HT-29 (cell line): ENCODE results near the gene GATAD1. TPM values are rescaled to one million over a fixed set of nuclear protein-coding genes. Genes with fewer than 3 reads are reported as not detected.
"Not testable (repeated sequence)": the region's sequence is repeated elsewhere in the genome, so short reads cannot be mapped to it uniquely, and the experiment has no call there.

Experiments used
- DNase-seq: peaks from one replicate; pipeline ENCODE4 v3.0.0-alpha.2; 2015; ENCODE audit warnings: low spot score
- total RNA-seq: library from RNA; depleted of rRNA; stranded (reverse); fragments of >200 nt; shearing (Covaris generic); gene quantifications from 2 replicates; pipeline ENCODE4 v1.2.3, GENCODE V29; 2014; rRNA removed

GATAD1 gene
- total RNA-seq, 1 experiment from 2014 or later: 24.8 TPM

DNA sequence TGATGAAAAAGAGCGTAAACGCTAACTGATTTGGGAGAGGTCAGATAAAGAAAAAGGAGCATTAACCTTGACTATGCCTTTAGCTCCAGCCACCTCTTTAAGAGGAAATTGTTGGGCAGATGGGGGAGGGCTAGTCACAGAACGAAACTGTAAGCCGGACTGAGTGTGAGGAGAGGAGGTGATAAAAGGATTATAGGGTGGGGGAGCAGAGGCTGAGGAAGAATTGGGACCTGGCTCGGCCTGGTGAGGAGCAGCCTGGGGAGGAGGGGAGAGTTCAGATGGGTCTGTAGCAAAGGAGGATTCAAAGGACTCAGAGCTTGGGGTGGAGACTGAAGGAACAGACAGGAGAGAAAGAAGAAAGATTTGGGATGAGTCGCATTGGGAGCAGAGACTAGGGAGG lies 36.3 kb downstream of the GATAD1 start:
- DNase-seq: not testable (repeated sequence)

DNA sequence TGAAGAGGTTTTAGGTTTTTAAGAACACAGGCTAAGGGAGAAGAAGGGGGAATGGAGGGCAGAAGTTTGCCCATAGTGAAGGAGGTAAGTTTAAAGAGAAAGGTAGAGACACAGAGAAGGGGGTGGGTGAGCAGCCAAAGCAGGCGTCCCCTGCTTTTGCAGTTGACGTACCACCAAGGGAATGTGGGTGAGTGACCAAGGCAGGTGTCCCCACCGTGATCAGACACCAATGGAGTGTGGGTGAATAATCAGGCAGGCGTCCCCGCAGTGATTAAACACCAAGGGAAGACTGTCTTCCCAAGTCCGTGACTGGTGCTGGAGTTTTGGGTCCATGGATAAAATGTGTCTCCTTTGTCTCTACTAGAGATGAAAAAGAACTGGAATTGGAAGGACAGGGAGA lies 36.9 kb downstream of the GATAD1 start:
- DNase-seq: not testable (repeated sequence)

- DNase-seq: no peak
These were observed 38.1 kb downstream of the GATAD1 start for GRCh38 chr7:92485267-92485892.

DNA sequence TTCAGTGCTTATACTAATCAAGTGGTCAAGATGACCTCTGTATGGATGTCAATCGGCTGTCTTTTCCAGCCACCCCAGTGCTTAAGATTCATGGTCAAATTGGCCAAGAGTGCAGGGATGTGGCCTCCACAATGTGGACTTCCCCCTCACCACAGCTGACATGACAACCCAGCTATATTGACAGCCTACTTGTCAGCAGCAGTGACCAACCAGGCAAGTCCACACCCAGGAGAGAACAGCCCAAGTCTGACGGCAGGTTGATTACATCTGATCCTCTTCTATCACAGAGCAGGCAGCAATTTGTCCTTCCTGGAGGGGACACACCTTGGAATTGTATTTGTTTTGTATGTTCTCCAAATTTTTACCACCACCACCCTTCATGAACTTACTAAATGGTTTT lies 38.7 kb downstream of the GATAD1 start:
- no peak for DNase-seq

- no peak for DNase-seq
These were observed 40.5 kb downstream of the GATAD1 start for GRCh38 chr7:92487804-92488203.

DNA sequence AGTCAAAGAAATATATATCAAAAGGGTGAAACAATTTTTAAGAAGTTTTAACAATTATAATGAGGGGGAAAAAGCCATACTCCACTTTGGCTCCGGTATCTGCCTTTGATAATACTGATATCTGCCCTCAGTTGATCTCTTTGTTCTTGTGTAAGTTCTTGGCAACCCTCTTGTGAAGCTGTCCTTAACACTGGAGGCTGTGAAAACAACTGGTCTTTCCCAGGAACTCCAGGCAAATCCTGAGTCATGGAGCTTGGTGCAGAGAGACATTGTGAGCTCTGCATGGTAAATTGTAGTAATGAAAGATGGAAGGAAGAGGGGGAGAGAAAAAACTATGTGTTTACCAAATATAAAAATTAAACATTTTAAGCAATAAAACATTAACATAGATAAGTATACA lies 42.4 kb downstream of the GATAD1 start:
- DNase-seq: no peak

DNA sequence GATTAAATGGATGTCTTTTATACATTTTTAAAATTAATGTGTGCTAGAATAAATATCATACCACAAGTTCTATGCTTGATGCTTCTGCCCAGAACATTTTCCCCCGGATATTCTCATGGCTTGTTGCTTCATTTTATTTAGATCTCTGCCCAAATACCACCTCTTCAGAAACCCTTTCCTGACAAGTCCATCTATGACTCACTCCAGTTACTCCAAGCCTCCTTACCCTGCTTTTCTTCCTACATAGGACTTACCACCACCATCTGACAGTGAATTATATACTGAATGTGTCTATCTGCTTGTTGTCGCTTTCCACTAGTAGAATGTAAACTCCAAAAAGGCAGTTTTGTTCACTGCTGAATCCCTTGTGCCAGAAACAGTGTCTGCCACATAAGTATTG lies 49.6 kb downstream of the GATAD1 start:
- no peak for DNase-seq

- no peak for DNase-seq
These were observed 51.3 kb downstream of the GATAD1 start for GRCh38 chr7:92498557-92498956.

DNA sequence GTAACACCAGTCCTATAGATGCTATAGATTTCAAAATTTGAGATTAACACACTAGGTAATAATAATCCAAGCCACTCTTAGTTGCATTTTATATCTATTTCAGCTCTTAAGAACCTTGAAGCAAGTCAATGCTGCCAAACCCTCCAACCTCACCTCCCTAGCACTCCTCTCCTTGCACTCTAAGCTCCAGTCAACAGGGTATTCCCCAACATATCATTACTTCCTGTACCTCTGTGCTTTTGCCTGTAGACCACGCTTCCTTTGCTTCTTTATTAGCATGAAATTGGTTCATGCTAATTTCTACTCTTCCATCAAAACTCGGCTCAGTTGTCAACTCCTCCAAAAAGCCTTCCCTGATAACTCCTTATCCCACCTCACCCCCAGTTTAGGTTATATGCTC lies 56.5 kb downstream of the GATAD1 start:
- DNase-seq: no peak

DNA sequence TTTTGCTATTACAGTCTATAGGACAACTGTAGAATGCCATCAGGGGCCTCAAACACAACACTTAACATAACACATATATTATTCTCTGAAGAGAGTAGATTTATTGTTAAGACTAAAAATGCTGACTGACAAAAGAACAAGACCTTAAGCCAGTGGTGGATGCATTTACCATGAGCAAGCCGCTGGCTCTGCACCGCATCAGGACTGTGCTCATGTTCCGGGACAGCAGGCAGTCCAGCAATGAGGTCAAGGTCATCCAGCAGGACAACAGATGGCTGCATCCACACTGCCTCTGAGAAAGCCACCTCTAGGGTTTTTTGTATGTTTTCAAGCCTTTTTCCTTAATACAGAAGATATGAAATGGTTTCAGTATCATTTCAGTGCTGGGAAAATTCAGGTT lies 57.3 kb downstream of the GATAD1 start:
- no peak for DNase-seq

- DNase-seq: no peak
These were observed 59.1 kb downstream of the GATAD1 start for GRCh38 chr7:92506363-92506762.

DNA sequence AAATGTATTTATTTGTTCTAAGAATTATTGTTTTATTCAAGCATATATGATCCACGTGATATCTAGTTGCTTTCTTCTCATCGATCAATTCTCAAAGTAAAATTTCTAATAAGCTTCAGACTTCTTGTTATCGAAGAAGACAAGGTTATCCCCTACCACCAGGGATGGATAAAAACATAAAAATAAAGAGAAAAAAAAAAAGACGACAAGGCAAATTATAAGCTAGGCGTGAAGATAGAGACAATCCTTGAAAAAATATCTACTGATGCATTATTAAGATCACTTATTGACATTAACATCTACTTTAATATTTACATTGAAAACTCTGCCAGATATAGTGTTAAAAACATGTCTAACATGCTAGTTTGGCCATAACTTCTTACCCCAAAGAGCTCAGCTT lies 61.7 kb downstream of the GATAD1 start:
- no peak for DNase-seq

Other genes starting within 250 kb of the GATAD1 start
- gene KRIT1, start 201.6 kb upstream of the GATAD1 start, total RNA-seq: 16.7 and 19.9 TPM in 2 replicates
- 22.2 and 24.9 TPM in 2 replicates for gene ANKIB1, start 201.5 kb upstream of the GATAD1 start, total RNA-seq
- not detected in 2 replicates for gene ERVW-1, start 30.5 kb downstream of the GATAD1 start, total RNA-seq
- gene PEX1, start 81.0 kb downstream of the GATAD1 start, total RNA-seq: 8.2 and 8.9 TPM in 2 replicates
- 4.7 and 7.3 TPM in 2 replicates for gene RBM48, start 81.3 kb downstream of the GATAD1 start, total RNA-seq
- gene FAM133B, start 142.9 kb downstream of the GATAD1 start, total RNA-seq: 10.0 and 13.6 TPM in 2 replicates